Neural cell (in vitro differentiated cells): Measurements from ENCODE around the gene EEIG1. TPM values are rescaled to one million over a fixed set of nuclear protein-coding genes. Genes with fewer than 3 reads are reported as not detected.
A peak's percentile ranks its signal among the peaks of the same experiment; 100 is the strongest.

Experiments
- H2AFZ ChIP-seq: fragments of 200-600, 300-800 bp; sonication (generic), shearing (Covaris generic); 2 replicates; pipeline ENCODE4 v1.6.0; 2014; ENCODE audit warnings: low read depth, mild to moderate bottlenecking, antibody characterized with exemption, low read length, moderate library complexity
- H3F3A ChIP-seq: fragments of 200-600 bp; shearing (Covaris generic); 2 replicates; pipeline ENCODE4 v1.6.1; 2016; ENCODE audit warnings: mild to moderate bottlenecking, moderate library complexity, mixed read lengths, antibody characterized with exemption, low read length; ENCODE audit not compliant: insufficient read depth, poor library complexity, severe bottlenecking
- H3K27ac ChIP-seq: fragments of 200-600, 300-800 bp; sonication (generic), shearing (Covaris generic); 2 replicates; pipeline ENCODE4 v1.5.1; 2014; ENCODE audit warnings: mild to moderate bottlenecking, low read length, moderate library complexity
- H3K27me3 ChIP-seq: fragments of 300-800, 200-600 bp; sonication (generic), shearing (Covaris generic); 2 replicates; pipeline ENCODE4 v1.6.0; 2014; ENCODE audit warnings: mild to moderate bottlenecking, low read depth, low read length, moderate library complexity; ENCODE audit not compliant: insufficient read depth
- H3K36me3 ChIP-seq: fragments of 300-800, 200-600 bp; sonication (generic), shearing (Covaris generic); 2 replicates; pipeline ENCODE4 v1.5.1; 2014; ENCODE audit warnings: mild to moderate bottlenecking, antibody characterized with exemption, low read length, moderate library complexity; ENCODE audit not compliant: insufficient read depth
- H3K4me2 ChIP-seq: fragments of 300-800, 200-600 bp; sonication (generic), shearing (Covaris generic); 2 replicates; pipeline ENCODE4 v1.6.0; 2014; ENCODE audit warnings: mild to moderate bottlenecking, low read length
- H3K4me3 ChIP-seq: fragments of 300-800, 200-600 bp; sonication (generic), shearing (Covaris generic); 2 replicates; pipeline ENCODE4 v1.5.1; 2014; ENCODE audit warnings: mild to moderate bottlenecking, low read length, moderate library complexity
- H3K79me2 ChIP-seq: fragments of 200-600 bp; shearing (Covaris generic); replicated peaks from 2 replicates; pipeline ENCODE4 v1.6.0; 2014; ENCODE audit warnings: mild to moderate bottlenecking, low read length, moderate library complexity; ENCODE audit not compliant: insufficient read depth
- H3K9ac ChIP-seq: fragments of 300-800, 200-600 bp; sonication (generic), shearing (Covaris generic); 2 replicates; pipeline ENCODE4 v1.6.1; 2016; ENCODE audit warnings: mild to moderate bottlenecking, low read length, mixed read lengths
- H3K9me2 ChIP-seq: fragments of 200-600 bp; shearing (Covaris generic); 2 replicates; pipeline ENCODE4 v1.6.1; 2016; ENCODE audit warnings: mild to moderate bottlenecking, low read length, mixed read lengths; ENCODE audit not compliant: insufficient read depth
- H3K9me3 ChIP-seq: fragments of 200-600, 300-800 bp; sonication (generic), shearing (Covaris generic); 2 replicates; pipeline ENCODE4 v1.6.1; 2016; ENCODE audit warnings: mild to moderate bottlenecking, mixed run types, low read length, moderate library complexity, mixed read lengths
- H4K20me1 ChIP-seq: fragments of 200-600 bp; shearing (Covaris generic); 2 replicates; pipeline ENCODE4 v1.6.1; 2016; ENCODE audit warnings: mild to moderate bottlenecking, mixed run types; ENCODE audit not compliant: insufficient read depth
- CTCF ChIP-seq: fragments of 450-650 bp; IDR thresholded peaks from 2 replicates; pipeline ENCODE4 v1.5.1; 2014; ENCODE audit warnings: antibody characterized with exemption, mild to moderate bottlenecking, moderate library complexity; ENCODE audit not compliant: poor library complexity, severe bottlenecking
- EP300 ChIP-seq: fragments of 450-650 bp; conservative IDR thresholded peaks from 2 replicates; pipeline ENCODE4 v1.6.1; 2014; ENCODE audit warnings: antibody characterized with exemption, mild to moderate bottlenecking, moderate library complexity; ENCODE audit not compliant: poor library complexity, severe bottlenecking
- EZH2 ChIP-seq: fragments of 200-600, 300-800 bp; shearing (Covaris generic), sonication (generic); IDR thresholded peaks from 2 replicates; pipeline ENCODE4 v1.6.1; 2014; ENCODE audit warnings: antibody characterized with exemption, low read length, borderline replicate concordance, mild to moderate bottlenecking; ENCODE audit not compliant: insufficient read depth, poor library complexity, severe bottlenecking
- MXI1 ChIP-seq: fragments of 450-650 bp; conservative IDR thresholded peaks from 2 replicates; pipeline ENCODE4 v1.6.1; 2014; ENCODE audit warnings: antibody characterized with exemption, mild to moderate bottlenecking; ENCODE audit not compliant: poor library complexity, severe bottlenecking
- POLR2AphosphoS5 ChIP-seq: IDR thresholded peaks from 2 replicates; pipeline ENCODE4 v1.6.1; 2012
- RAD21 ChIP-seq: fragments of 450-650 bp; conservative IDR thresholded peaks from 2 replicates; pipeline ENCODE4 v1.6.1; 2014; ENCODE audit warnings: antibody characterized with exemption, mild to moderate bottlenecking, moderate library complexity
- REST ChIP-seq: IDR thresholded peaks from 2 replicates; pipeline ENCODE4 v1.6.1; 2012; ENCODE audit warnings: borderline replicate concordance
- SMC3 ChIP-seq: fragments of 450-650 bp; conservative IDR thresholded peaks from 2 replicates; pipeline ENCODE4 v1.6.1; 2014; ENCODE audit warnings: antibody characterized with exemption, mild to moderate bottlenecking, moderate library complexity; ENCODE audit not compliant: poor library complexity
- TAF1 ChIP-seq: IDR thresholded peaks from 2 replicates; pipeline ENCODE4 v1.6.1; 2012; ENCODE audit warnings: low read depth
- polyA plus RNA-seq: library from polyadenylated mRNA; depleted of rRNA; stranded (reverse); fragments of >200 nt; gene quantifications from 2 replicates; pipeline ENCODE4 v1.2.3, GENCODE V29; 2014

The EEIG1 gene
- polyA plus RNA-seq, 1 donor from 2014 or later = 6.7 TPM

GRCh38 chr9:127976498-127976897, 4.3 kb downstream of the EEIG1 start:
- H3K27me3 ChIP-seq = no peaks in the 10 kb centered on the region
- H3K4me2 ChIP-seq = no peak overlapping the region
- no peak overlapping the region for H3K9ac ChIP-seq
- H3K27ac ChIP-seq = no peak overlapping the region
- no peaks in the 10 kb centered on the region for H3K36me3 ChIP-seq
- peak overlapping the region; percentile 93 for H3K4me3 ChIP-seq
- no peaks in the 10 kb centered on the region for H3K9me2 ChIP-seq
- peaks cover 18% of the 10 kb centered on the region for H4K20me1 ChIP-seq
- H2AFZ ChIP-seq = no peak overlapping the region
- TF ChIP-seq MXI1 (no peak), TAF1 (no peak), RAD21 (no peak), EZH2 (no peak), EP300 (no peak), POLR2AphosphoS5 (no peak), REST (no peak), SMC3 (no peak), CTCF (no peak)
- no peaks in the 10 kb centered on the region for H3F3A ChIP-seq
- H3K79me2 ChIP-seq = peaks cover 71% of the 10 kb centered on the region
- H3K9me3 ChIP-seq = no peaks in the 10 kb centered on the region

- no peaks in the 10 kb centered on the region for H3F3A ChIP-seq
- no peaks in the 10 kb centered on the region for H3K27me3 ChIP-seq
- no peak for TF ChIP-seq SMC3
- TF ChIP-seq EP300 = no peak
- TF ChIP-seq CTCF = no peak
- TF ChIP-seq EZH2 = no peak
- TF ChIP-seq RAD21 = no peak
- TF ChIP-seq REST = no peak
- TF ChIP-seq POLR2AphosphoS5 = no peak
- no peak for TF ChIP-seq TAF1
- no peak for TF ChIP-seq MXI1
- no peak overlapping the region for H3K4me2 ChIP-seq
- H3K27ac ChIP-seq = no peak overlapping the region
- peak overlapping the region; percentile 93 for H3K4me3 ChIP-seq
- peaks cover 18% of the 10 kb centered on the region for H4K20me1 ChIP-seq
- H3K36me3 ChIP-seq = no peaks in the 10 kb centered on the region
- H2AFZ ChIP-seq = no peak overlapping the region
- peaks cover 71% of the 10 kb centered on the region for H3K79me2 ChIP-seq
- no peak overlapping the region for H3K9ac ChIP-seq
- no peaks in the 10 kb centered on the region for H3K9me2 ChIP-seq
- no peaks in the 10 kb centered on the region for H3K9me3 ChIP-seq
Observed at GRCh38 chr9:127975376-127976315, 5.1 kb downstream of the EEIG1 start.
